GM18861 (cell line): Measurements from ENCODE around the gene MNS1.
"Not testable (repeated sequence)": the region's sequence is repeated elsewhere in the genome, so short reads cannot be mapped to it uniquely, and the experiment has no call there.

Experiments
- ATAC-seq: cut with Tn5 transposase; IDR thresholded peaks from one replicate; pipeline ENCODE4 v1.9.1; 2021; ENCODE audit not compliant: unreplicated experiment

MNS1 gene

DNA sequence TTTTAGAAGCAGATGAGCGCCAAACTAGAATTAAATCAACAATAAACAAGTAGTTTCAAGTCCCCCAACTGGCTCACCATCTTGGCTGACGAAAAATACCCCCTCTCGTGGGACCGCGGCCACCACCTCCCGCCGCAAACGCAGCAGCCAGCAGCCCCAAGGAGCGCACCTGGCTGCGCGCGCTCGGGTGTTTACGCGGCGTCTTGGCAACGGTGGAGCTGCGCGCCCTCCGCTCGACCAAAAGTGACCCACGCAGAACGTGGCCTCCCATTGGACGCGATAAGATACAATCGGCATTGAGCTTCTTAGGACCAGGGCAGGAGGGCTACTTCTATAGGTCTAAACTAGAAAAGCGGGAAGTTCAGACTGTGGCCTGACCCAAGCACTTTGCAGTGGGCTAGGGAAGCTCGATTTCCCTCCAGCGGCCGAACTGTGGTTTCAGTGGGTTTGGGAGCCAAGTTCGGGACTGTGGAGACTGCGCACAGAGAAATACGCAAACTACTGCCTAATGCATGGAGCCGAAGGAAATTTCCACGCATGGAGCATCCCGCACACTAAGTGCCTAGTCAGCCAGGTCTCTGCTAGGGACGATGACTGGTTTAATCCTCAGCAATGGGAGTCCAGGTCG is at the start of gene MNS1:
MNS1 (minus strand) TSS at position 245 of the 628 bp plus-strand sequence; CDS start at position 80, 165 bp downstream.
- peak; percentile 95 for ATAC-seq

DNA sequence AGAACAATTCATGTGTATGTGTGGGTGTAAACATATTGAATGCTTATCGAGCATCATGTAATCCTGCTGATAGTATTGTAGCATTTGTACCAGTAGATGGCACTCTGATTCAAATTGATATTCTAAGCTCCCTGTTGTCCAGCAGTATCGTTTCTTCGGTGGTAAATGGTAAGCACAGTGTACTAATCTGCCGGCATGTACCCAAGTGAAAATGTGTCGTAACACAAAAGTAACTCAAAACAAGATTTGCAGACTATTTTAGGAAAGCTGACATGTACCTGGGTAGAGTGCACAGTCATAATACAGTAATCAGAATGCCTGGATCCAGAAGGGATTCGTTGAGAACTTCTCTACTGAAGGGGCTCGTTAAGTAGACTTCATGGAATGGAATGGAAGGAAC is 31.7 kb upstream of the MNS1 start:
- ATAC-seq: no peak

DNA sequence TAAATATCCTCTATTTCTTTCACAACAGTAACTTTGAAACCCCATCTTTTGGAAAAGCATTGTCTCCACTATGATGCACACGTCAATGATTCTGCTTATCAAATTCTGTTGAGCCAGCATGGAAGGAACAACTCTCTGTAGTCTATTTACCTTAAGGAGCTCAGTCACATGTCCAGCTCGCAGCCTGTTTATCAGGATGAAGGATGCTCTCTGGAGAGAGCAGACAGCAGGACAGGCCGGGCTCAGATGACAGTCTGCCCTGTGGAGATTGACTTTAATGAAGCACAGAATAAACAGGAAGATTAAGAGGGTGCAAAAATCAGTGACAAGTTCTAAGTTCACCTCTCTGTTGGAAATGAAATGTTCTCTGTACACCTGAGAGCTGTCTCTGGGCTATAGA is 30.6 kb upstream of the MNS1 start:
- ATAC-seq: no peak

DNA sequence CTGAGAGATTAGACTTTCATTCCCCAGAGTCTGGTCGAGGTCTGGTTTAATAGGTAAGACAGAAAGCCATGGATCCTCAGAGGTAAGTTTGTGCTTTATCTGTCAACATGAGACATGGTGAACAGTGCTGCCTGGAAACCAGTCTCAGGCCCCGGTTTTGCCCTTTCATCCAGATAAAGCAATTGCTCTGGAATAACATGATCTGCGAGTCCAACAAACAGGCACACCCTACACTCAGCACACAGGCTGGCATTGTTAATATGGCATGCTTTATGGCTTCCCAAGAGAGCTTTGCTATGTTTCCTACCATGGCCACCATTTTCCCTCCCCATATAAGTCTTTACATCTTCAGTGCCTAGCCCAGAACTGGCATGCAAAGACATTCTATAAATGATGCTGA is 30.1 kb upstream of the MNS1 start:
- no peak for ATAC-seq

DNA sequence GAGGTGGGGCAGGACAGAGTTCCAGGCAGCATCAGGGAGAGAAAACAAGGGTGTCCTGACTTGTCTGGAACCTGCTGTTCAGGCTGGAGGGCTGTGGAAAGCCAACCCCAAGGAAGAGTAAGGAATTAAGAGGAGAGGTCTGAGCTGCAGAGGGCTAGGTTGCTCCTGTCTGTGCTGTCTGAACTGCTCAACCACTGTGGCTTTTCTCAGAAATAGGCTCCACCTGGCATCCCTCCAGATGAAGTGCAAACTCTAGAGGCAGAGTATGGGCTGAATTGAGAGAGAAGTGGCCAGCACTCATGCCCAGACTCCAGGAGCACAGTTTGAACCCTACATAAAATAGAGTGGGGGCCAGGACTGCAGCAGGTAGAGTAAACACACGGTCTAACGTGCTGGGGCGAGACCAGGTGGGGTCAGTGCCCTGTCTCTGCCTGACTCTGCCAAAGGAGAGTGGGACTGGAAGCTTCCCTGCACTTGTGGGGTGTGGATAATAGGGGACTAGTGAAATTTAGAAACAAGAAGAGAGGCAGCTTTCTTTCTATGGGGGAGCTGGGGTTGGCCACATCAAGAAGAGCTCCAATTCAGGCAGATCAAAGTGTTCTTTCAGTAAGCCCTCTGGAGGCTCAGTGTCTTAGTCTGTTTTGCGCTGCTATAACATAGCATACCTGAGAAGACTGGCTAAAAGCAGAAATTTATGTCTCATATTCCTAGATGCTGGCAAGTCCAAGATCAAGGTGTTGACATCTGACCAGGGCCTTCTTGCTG is 28.0 kb upstream of the MNS1 start:
- no peak for ATAC-seq

- ATAC-seq: no peak
These were observed 27.3 kb upstream of the MNS1 start for GRCh38 chr15:56492236-56492635.

GRCh38 chr15:56491110-56491722 is 26.3 kb upstream of the MNS1 start:
- no peak for ATAC-seq

- ATAC-seq: no peak
These were observed 25.5 kb upstream of the MNS1 start for GRCh38 chr15:56490461-56490860.

DNA sequence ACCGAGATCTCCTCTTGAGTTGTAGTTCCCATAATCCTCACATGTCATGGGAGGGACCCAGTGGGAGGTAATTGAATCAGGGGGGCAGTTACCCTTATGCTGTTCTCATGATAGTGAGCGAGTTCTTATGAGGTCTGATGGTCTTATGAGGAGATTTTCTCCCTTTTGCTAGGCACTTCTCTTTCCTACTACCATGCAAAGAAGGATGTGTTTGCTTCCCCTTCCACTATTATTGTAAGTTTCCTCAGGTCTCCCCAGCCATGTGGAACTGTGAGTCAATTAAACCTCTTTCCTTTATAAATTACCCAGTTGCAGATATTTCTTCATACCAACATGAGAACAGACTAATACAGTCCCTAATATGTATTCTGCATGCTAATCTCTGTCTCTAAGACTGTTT is 21.3 kb upstream of the MNS1 start:
- ATAC-seq: not testable (repeated sequence)

GRCh38 chr15:56485426-56485825 is 20.5 kb upstream of the MNS1 start:
- not testable (repeated sequence) for ATAC-seq

DNA sequence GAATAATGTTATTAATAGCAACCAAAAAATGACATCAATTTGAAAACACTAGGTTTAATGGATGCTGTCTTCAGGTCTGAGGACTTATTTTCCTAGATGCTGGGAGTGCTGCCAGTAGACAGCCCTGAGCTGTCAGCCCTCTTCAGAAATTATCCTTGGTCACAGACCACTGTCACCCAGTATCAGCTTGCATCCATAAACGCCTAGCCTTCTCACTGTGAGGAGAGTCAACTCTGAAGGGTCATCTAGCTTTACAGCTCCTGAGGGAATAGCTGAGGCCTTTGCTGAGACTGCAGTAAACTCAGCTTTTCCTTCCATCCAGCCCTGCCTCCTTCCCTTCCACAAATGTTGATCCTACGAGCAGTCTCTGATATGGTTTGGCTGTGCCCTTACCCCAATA is 19.4 kb upstream of the MNS1 start:
- no peak for ATAC-seq

- ATAC-seq: no peak
These were observed 10.4 kb upstream of the MNS1 start for GRCh38 chr15:56475351-56475750.

- no peak for ATAC-seq
These were observed 8.1 kb upstream of the MNS1 start for GRCh38 chr15:56473017-56473416.

GRCh38 chr15:56472278-56472677 is 7.3 kb upstream of the MNS1 start:
- no peak for ATAC-seq

DNA sequence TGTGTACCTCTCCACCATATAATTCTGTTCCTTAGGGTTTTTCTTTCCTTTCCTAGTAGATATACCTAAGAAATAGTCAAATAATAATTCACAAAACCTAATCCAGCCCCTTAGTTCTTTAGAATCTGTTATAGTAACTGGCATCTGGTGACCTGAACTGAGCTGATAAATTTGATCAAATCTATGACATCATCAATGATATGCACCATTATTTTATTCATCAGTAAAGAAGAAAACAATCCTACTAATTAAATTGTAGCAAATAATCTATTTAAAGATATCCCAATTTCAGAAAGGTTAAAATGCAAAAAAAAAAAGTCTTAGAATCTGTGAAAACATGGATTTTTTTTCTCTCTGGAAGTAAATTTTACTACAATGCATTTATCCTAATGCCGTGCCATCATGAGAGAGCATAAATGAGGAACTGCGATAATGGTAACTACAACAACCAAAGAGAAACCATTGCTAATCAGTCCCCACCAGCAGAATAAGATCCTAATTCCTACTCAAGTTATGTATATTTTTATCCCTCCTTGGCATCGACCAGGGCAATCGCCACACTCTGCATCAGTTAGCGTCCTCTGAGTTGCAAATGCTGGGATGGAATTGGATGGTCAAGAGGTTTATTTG is 6.6 kb upstream of the MNS1 start:
- no peak for ATAC-seq

- ATAC-seq: no peak
These were observed 4.5 kb upstream of the MNS1 start for GRCh38 chr15:56469483-56469882.

DNA sequence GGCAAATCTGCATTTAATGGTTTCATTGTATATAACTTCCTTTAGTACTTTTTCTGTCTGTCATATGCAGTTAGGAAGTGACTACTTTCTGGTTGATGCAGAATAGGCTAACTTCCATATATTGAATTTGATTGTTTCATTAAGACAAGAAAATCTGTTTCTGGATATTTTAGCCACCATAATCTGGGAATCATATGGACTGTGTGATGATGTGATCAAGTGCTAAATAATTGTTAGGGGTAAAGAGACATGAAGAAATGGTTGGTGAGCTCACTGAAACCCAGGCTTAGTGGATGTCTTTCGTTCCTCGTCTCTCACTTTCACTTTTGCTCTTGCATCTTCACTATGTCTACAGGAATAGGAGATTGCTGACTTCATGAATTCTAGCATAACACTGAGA is 3.5 kb upstream of the MNS1 start:
- peak; percentile 48 for ATAC-seq

DNA sequence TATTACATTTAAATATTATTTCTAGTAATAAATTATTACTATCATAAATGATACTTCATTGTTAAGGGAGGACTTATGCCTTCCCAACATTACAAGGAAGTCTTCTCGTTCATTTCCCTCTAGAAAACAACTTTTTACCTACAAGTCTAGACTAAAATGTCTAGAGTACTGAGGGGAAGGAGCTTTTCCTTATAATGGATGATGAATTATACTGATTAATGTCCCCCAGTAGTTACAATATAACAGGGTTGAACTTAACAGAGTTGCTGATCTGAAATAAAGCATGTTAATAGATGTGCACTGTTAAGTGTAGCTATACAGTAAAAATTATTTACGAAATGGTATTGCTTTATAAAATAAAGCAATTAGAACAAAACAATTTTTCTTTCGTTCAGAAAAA is 2.7 kb upstream of the MNS1 start:
- ATAC-seq: no peak

GRCh38 chr15:56460947-56461346 is 4.0 kb downstream of the MNS1 start:
- ATAC-seq: no peak

- ATAC-seq: no peak
These were observed 4.9 kb downstream of the MNS1 start for GRCh38 chr15:56460071-56460470.

DNA sequence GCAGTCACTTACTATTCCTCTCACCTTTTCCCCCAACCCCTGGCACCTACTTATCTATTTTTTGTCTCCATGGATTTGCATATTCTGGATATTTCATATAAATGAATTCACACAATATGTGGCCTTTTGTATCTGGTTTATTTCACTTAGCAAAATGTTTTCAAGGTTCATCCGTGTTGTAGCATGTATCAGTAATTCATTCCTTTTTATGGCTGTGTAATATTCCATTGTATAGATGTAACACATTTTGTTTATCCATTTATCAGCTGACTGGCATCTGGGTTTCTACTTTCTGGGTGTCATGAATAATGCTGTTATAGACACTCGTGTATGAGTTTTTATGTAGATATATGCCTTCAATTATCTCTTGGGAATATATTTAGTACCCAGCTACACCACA is 5.8 kb downstream of the MNS1 start:
- no peak for ATAC-seq

- no peak for ATAC-seq
These were observed 8.7 kb downstream of the MNS1 start for GRCh38 chr15:56456229-56456628.
